ENCODE measurements around the gene EP400.

EP400 gene

DNA sequence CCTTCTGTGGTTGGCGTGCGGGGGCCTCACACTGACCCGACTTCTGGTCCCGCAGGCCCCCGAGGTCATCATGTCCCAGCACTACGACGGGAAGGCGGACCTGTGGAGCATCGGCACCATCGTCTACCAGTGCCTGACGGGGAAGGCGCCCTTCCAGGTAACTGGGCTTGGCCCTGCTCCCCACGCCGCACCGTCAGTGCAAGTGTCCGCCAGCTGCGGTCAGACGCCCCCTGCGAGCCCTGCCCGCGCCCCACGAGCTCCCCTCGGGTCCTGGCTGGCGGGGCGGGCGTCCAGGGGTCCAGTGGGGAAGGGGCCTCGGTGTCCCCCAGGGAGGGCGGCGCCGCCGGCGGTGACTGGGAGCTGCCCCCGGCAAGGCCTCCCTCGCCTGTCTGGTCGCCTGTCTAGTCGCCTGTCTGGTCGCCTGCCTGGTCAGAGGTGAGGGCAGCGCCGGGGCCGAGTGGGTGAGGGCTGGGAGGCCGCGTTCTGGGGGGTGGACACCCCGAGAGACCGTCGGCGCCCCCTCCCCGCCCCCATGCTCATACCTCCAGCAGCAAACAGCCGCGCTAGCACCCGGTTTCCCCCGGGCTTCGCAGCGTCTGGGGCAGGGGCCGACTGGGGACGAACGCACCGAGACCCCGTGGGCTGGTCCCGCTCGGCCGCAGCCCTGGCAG, 40.5 kb upstream of the EP400 start:
- DNase-seq (ENCODE audit: low read depth in 2 of 2): no peak
- TF ChIP-seq, protein P1, sequence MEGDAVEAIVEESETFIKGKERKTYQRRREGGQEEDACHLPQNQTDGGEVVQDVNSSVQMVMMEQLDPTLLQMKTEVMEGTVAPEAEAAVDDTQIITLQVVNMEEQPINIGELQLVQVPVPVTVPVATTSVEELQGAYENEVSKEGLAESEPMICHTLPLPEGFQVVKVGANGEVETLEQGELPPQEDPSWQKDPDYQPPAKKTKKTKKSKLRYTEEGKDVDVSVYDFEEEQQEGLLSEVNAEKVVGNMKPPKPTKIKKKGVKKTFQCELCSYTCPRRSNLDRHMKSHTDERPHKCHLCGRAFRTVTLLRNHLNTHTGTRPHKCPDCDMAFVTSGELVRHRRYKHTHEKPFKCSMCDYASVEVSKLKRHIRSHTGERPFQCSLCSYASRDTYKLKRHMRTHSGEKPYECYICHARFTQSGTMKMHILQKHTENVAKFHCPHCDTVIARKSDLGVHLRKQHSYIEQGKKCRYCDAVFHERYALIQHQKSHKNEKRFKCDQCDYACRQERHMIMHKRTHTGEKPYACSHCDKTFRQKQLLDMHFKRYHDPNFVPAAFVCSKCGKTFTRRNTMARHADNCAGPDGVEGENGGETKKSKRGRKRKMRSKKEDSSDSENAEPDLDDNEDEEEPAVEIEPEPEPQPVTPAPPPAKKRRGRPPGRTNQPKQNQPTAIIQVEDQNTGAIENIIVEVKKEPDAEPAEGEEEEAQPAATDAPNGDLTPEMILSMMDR (IDR thresholded peaks at IDR 0.05; ENCODE audit: low read depth, low read length): no peak
- no peak overlapping the region for H3K4me3 ChIP-seq (replicated peaks in 1 of 2; ENCODE audit: low read depth in 2 of 2, low read length in 2 of 2)

DNA sequence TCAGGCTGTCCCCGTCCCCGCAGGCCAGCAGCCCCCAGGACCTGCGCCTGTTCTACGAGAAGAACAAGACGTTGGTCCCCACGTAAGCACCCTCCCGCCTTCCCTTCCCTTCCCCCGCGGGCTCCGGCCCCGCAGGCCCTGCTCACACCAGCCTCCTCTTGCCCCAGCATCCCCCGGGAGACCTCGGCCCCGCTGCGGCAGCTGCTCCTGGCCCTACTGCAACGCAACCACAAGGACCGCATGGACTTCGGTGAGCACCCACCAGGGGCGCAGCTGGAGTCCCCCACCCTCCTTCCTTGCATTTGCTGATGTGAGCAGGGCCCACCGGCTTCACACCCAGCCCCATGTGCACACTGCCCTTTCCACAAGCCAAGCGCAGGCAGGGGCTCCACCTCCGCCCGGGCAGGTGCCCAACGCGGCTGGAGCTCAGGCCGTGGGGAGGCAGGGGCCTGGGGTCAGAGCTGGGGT, 40.0 kb upstream of the EP400 start:
- no peak overlapping the region for H3K4me3 ChIP-seq (replicated peaks in 1 of 2; ENCODE audit: low read depth in 2 of 2, low read length in 2 of 2)
- TF ChIP-seq, protein P1 (IDR thresholded peaks at IDR 0.05; ENCODE audit: low read depth, low read length): no peak
- no peak for DNase-seq (ENCODE audit: low read depth in 2 of 2)

DNA sequence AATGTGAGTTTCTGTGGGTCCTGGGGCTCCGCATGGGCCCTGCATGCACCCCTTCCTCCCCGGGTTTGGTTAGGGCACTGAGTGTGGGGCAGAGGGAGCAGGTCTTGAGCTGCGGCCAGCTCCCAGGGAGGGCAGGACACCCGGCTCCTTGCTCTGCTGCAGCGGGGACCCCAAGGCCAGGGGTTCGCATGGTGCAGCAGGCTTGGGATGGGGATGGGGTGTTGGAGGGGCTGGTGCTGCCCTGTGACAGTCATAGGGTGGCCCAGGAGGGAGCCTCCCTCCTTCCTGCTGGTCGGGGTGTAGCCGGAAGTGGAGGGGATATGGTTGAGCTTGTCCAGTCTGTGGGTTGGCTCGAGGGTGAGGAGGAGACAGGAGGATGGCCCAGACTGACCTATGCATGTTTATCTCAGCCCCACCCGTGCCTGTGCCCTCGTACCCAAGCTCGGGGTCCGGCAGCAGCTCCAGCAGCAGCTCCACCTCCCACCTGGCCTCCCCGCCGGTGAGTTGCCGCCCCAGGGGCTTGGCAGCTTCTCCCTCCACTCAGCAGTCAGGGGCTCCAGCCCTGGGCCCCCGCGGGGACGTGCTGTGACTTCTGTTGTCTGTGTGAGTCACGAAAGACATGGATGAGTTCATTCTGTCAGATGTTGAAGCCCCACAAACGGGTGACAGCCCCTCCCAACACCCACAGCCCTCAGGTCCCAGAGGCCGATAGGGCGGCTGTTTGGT, 39.3 kb upstream of the EP400 start:
- TF ChIP-seq, protein P1 (IDR thresholded peaks at IDR 0.05; ENCODE audit: low read depth, low read length): no peak
- no peak overlapping the region for H3K4me3 ChIP-seq (replicated peaks in 1 of 2; ENCODE audit: low read depth in 2 of 2, low read length in 2 of 2)

DNA sequence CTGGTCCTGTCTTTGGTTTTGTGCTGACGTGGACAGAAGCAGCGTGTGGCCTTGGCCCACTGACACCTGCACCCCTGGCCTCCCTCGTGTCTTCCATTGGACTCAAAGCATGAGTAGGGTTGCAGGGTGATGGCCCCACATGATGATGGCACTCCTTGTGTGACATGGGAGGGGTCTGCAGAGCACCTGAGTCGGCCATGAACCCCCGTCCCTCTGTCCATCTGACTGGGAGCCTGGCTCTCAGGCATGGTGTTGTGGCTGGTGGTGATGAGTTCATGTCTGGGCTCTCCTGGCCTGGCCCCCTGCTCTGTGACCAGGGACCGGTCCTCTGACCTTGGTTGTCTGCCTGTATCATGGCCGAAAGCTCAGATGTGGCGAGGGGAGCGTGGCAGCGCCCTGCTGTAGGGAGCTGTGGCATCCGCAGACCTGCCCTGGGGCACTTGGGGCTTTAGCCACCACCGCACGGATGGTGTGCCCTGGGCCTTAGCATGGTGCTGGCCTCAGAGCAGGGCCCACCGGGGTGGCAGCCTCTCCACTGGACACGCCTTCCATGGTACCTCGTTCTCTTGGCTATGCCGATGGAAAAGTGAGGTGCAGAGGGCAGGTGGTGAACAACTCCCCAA, 38.6 kb upstream of the EP400 start:
- TF ChIP-seq, protein P1 (IDR thresholded peaks at IDR 0.05; ENCODE audit: low read depth, low read length): no peak
- no peak overlapping the region for H3K4me3 ChIP-seq (replicated peaks in 1 of 2; ENCODE audit: low read depth in 2 of 2, low read length in 2 of 2)
- DNase-seq (ENCODE audit: low read depth in 2 of 2): no peak

More for the DNA sequence above, 39.3 kb upstream of the EP400 start:
- no peak for DNase-seq (ENCODE audit: low read depth in 2 of 2)

DNA sequence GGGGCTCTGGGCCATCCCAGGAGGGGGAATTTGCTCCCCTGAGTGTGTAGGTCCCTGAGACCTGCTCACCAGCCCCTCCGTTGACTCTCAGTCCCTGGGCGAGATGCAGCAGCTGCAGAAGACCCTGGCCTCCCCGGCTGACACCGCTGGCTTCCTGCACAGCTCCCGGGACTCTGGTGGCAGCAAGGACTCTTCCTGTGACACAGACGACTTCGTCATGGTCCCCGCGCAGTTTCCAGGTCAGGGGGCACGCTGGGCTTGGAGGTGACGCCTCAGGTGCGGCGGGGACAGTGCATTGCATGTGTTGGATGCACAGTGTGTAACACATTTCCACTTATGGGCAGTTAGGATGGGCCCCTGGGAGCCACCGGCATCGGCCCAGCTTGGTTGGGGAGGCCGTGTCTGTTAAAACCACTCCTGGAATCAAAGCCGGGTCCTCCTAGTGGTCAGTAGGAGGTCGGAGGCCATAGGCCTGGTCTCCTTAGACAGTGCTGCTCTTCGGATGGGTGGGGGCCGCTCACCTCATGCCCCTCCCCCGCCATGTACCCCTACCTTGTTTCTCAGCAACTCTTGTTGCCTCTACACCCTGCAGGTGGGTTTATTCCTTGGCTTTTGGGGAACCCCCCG, 37.8 kb upstream of the EP400 start:
- no peak for DNase-seq (ENCODE audit: low read depth in 2 of 2)
- no peak overlapping the region for H3K4me3 ChIP-seq (replicated peaks in 1 of 2; ENCODE audit: low read depth in 2 of 2, low read length in 2 of 2)
- TF ChIP-seq, protein P1 (IDR thresholded peaks at IDR 0.05; ENCODE audit: low read depth, low read length): peak; percentile 2

DNA sequence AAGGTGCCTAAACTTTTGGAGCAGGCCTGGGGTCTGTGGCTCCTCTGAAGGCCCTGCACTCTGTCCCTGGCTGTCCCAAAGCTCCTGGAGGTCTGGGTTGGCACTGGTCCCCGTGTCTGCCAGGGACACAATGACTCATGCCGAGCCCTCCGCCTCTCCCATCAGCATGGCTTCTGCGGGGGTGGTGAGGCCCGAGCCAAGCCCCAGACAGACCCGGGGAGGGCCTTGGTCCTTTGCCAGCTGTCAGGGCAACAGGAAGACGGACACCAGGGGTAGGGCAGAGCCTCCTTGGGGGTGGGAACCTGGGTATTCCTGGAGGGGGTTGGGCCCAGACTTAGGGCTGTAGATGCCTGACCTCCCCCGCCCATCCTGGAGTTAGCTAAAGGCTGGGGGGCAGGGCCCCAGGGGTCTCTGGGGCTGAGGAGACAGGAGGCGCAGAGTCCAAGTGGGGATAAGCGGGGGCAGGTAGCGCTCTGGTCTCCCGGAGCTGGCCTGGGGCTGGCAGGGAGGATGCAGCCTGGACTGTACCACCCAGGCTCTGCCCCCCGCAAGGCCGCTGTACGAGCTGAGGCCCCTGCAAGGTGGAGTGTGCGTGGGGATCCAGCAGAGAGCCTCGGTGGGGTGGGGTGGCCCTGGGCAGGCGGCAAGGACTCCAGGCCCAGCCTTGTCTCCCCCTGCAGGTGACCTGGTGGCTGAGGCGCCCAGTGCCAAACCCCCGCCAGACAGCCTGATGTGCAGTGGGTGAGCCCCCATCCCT, 37.0 kb upstream of the EP400 start:
- DNase-seq (ENCODE audit: low read depth in 2 of 2): peak; percentile 79 to 89
- TF ChIP-seq, protein P1 (IDR thresholded peaks at IDR 0.05; ENCODE audit: low read depth, low read length): peak; percentile 4
- no peak overlapping the region for H3K4me3 ChIP-seq (replicated peaks in 1 of 2; ENCODE audit: low read depth in 2 of 2, low read length in 2 of 2)
